ENCODE measurements around the gene SUMO1.
"Not testable (repeated sequence)": the region's sequence is repeated elsewhere in the genome, so short reads cannot be mapped to it uniquely, and the experiment has no call there.

SUMO1 gene

GRCh38 chr2:202238234-202239197 lies at the start of gene SUMO1:
Gene SUMO1 (minus strand): TSS chr2:202238597. CDS start chr2:202238451, 146 bp downstream.
- DNase-seq, result peak; percentile 81 to 90

GRCh38 chr2:202286595-202286994 lies 48.2 kb upstream of the SUMO1 start:
- no peak for DNase-seq

- peak in 1 of 2 experiments; percentile 64 for DNase-seq
Observed at GRCh38 chr2:202278944-202279343, 40.5 kb upstream of the SUMO1 start.

- DNase-seq, result peak in 1 of 2 experiments; percentile 69
Observed at GRCh38 chr2:202278036-202278760, 39.8 kb upstream of the SUMO1 start.

DNA sequence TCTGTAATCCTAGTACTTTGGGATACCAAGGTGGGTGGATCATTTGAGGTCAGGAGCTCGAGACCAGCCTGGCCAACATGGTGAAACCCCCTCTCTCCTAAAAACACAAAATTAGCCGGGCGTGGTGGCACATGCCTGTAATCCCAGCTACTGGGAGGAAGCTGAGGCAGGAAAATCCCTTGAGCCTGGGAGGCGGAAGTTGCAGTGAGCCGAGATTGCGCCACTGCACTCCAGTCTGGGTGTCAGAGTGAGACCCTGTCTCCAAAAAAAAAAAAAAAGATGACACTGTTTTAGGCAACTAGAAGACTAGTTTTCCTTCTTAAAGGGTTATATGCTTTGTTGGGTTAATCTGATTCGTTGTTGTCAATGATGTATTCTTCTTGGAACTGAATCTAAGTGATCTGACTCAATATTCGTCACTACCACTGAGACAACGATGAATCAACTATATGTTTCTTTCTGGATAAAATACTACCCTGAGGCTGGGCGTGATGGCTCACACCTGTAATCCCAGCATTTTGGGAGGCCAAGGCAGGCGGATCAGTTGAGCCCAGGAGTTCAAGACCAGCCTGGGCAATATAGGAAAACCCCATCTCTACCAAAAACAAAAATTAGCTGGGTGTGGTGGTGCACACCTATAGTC lies 37.8 kb upstream of the SUMO1 start:
- DNase-seq, result peak; percentile 3 to 53

GRCh38 chr2:202270487-202270886 lies 32.1 kb upstream of the SUMO1 start:
- no peak for DNase-seq

GRCh38 chr2:202269585-202269984 lies 31.2 kb upstream of the SUMO1 start:
- DNase-seq, result no peak

GRCh38 chr2:202267495-202267894 lies 29.1 kb upstream of the SUMO1 start:
- DNase-seq, result no peak

- DNase-seq, result peak; percentile 92 to 93
Observed at GRCh38 chr2:202265467-202266277, 27.3 kb upstream of the SUMO1 start, which contains the start of gene NOP58. Gene NOP58 (plus strand): TSS chr2:202265763. CDS start chr2:202265942, 179 bp downstream.

DNA sequence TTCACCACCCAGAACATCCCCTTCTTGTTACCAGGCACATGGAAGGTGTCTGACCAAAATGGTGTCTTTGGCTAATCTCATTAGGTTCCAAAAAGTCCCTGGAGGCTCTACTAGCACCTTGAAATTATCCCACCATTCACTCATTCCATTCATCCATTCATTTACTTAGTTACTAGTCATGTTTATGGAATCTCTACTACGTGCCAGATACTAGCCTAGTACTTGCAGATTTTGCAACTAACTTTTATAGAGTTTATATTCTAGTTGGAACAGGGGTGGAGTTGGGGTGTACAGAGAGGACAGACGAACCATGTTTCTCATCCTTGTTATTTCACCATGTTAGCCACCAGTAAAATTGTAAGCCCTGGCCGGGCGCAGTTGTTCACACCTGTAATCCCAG lies 23.1 kb upstream of the SUMO1 start:
- no peak for DNase-seq

DNA sequence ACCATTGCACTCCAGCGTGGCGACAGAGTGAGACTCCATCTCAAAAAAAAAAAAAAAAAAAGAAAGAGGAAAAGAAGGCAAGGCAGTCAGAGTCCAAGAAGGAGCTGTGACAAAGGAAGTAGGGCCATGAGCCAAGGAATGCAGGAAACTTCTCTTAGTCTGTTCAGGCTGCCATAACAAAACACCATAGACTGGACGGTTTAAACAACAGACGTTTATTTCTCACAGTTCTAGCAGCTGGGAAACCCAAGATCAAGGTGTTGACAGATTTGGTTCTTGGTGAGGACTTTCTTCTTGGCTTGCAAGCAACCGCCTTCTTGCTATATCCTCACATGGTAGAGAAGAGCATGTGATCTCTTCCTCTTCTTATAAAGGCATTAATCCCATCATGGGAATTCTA lies 13.1 kb upstream of the SUMO1 start:
- no peak for DNase-seq

- DNase-seq, result no peak
Observed at GRCh38 chr2:202249521-202250253, 11.3 kb upstream of the SUMO1 start.

- DNase-seq, result not testable (repeated sequence)
Observed at GRCh38 chr2:202247710-202248109, 9.3 kb upstream of the SUMO1 start.

DNA sequence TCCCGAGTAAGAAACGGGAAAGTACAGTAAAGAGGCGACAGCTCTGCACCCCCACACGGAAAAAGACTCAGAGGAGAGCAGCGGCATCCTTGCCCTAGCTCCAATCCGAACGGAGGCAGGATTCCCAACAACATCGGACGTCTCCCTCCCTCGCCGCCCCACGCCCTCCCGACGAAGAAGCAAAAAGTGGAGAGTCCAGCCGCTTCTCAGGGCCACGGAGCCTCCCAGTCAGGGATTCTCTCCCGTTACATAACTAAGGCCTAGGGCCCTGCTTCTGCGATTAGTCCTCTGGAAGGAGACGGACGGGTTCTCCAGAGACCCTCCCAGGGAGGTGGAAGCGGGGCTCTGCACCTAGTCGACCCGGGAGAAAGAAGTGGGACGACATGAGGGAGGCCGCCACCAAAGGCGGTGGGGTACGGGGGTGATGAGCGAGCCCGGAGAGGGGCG lies 587 bp downstream of the SUMO1 start:
- peak in 1 of 2 experiments; percentile 50 for DNase-seq

GRCh38 chr2:202221873-202222272 lies 16.5 kb downstream of the SUMO1 start:
- DNase-seq, result no peak

GRCh38 chr2:202215179-202215578 lies 23.2 kb downstream of the SUMO1 start:
- DNase-seq, result no peak

GRCh38 chr2:202208526-202208925 lies 29.9 kb downstream of the SUMO1 start:
- DNase-seq, result no peak

DNA sequence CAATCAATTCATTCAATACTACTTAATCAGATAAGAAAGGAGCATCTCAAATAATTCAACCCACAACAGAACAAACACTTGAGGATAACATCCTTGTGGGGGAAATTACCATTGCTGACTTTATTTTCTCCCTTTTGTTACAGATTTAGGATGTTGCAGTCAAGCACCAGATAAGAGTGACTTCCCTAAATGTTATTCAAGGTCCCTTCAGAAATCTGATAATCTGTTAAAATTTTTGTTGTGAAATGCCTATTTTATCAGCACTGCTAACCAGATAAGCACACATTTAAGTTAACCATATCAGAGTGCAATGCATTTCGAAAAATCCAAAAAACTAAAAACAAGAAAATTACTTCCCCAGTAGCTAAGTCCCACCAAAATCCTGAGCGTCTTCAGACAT lies 33.5 kb downstream of the SUMO1 start:
- no peak for DNase-seq

DNA sequence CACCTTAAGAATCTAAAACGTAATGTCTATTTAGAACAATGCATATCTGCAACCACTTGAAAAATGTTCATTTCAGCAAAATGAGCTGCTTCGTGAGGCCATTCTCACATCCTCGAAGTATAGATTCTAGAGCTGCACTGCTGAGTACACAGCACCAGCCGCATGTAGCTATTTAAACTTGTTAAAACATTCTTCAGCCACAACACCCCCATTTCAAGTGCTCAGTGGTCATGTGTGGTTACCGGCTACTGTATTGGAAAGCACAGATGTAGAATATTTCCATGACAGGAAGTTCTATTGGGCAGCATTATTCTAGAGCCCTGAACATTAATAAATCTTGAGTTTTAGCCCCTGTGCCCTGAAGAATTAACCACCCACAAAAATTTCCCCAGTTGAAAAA lies 35.0 kb downstream of the SUMO1 start:
- no peak for DNase-seq

DNA sequence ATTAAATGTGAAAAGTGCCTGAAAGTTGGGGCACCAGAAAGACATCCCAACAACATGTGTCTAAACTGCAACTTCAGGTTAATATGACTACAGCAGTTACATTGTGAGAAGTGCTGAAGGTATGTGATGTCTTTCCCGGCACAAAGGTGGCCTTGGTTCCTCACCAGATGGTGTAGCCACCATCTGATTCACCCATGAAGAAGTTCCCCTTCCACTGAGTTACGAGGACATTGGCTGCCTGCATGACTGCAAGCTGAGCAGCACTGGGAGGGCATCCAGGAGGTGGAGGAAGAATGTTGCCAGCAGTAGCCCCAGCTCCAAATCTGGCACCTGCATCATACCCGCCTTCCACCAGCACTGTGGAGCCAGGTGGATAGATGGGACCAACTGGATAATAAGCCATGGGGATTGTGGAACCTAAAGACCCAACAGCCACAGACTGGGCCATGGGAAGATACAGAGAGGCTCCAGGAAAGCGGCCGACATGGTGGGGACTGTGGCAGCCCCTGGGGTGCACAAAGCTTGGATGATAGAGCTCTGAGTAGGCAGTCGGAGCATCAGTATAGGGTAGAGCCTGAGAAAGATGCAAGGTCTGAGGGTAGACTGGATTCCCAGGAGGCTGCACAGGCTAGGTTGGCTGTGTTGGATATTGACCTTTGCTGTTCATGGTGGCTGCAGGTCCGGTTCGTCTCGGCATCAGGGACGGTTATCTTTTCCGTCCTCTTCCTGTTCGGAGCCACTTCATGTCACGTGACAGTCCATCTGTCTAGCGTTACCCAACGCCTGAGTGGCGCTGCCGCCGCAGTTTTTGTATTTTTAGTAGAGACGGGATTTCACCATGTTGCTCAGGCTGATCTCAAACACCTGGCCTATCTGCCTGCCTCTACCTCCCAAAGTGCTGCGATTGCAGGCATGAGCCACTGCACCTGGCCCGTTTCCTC lies 36.9 kb downstream of the SUMO1 start:
- no peak for DNase-seq
